HEK293 (cell line): ENCODE results near the gene HOXD10.

ENCODE experiments used
- BCL11A ChIP-seq: fragments of 450-650 bp; formaldehyde crosslinking; IDR thresholded peaks from 2 replicates; pipeline ENCODE4 v1.5.1; 2016; ENCODE audit warnings: low read depth, missing biosample characterization, missing genetic modification characterization
- EGR2 ChIP-seq: fragments of 450-650 bp; formaldehyde crosslinking; IDR thresholded peaks from 2 replicates; pipeline ENCODE4 v1.5.1; 2016; ENCODE audit warnings: low read depth, missing biosample characterization, missing genetic modification characterization
- GFI1B ChIP-seq: fragments of 450-650 bp; formaldehyde crosslinking; IDR thresholded peaks from 2 replicates; pipeline ENCODE4 v1.5.1; 2016; ENCODE audit warnings: missing biosample characterization, missing genetic modification characterization
- GLI2 ChIP-seq: fragments of 450-650 bp; formaldehyde crosslinking; IDR thresholded peaks from 2 replicates; pipeline ENCODE4; 2017; ENCODE audit warnings: missing biosample characterization, missing genetic modification characterization, low read depth, borderline replicate concordance
- MYNN ChIP-seq: fragments of 450-650 bp; formaldehyde crosslinking; IDR thresholded peaks from 2 replicates; pipeline ENCODE4 v1.5.1; 2016; ENCODE audit warnings: missing biosample characterization, missing genetic modification characterization, borderline replicate concordance
- SALL2 ChIP-seq: fragments of 450-650 bp; formaldehyde crosslinking; IDR thresholded peaks from 2 replicates; pipeline ENCODE4 v1.5.0; 2017; ENCODE audit warnings: missing biosample characterization, mild to moderate bottlenecking, missing genetic modification characterization, borderline replicate concordance
- SP3 ChIP-seq: fragments of 450-650 bp; formaldehyde crosslinking; IDR thresholded peaks from 2 replicates; pipeline ENCODE4 v1.5.1; 2016; ENCODE audit warnings: missing biosample characterization, missing genetic modification characterization
- TCF7L2 ChIP-seq: IDR thresholded peaks from 2 replicates; pipeline ENCODE4 v1.6.1; 2011; ENCODE audit warnings: low read depth, mild to moderate bottlenecking, inconsistent platforms, low read length, moderate library complexity, borderline replicate concordance
- ZEB2 ChIP-seq: fragments of 450-650 bp; formaldehyde crosslinking; IDR thresholded peaks from 2 replicates; pipeline ENCODE4 v1.5.1; 2016; ENCODE audit warnings: missing biosample characterization, missing genetic modification characterization
- ZIC2 ChIP-seq: fragments of 450-650 bp; formaldehyde crosslinking; IDR thresholded peaks from 2 replicates; pipeline ENCODE4 v1.5.1; 2016; ENCODE audit warnings: missing biosample characterization, missing genetic modification characterization
- ZNF146 ChIP-seq: fragments of 450-650 bp; formaldehyde crosslinking; IDR thresholded peaks from 2 replicates; pipeline ENCODE4 v1.5.1; 2016; ENCODE audit warnings: missing biosample characterization, missing genetic modification characterization
- ZNF19 ChIP-seq: fragments of 450-650 bp; formaldehyde crosslinking; IDR thresholded peaks from 2 replicates; pipeline ENCODE4; 2016; ENCODE audit warnings: missing biosample characterization, missing genetic modification characterization, low read depth
- ZNF2 ChIP-seq: fragments of 450-650 bp; formaldehyde crosslinking; IDR thresholded peaks from 2 replicates; pipeline ENCODE4 v1.5.1; 2016; ENCODE audit warnings: missing biosample characterization, missing genetic modification characterization
- ZNF239 ChIP-seq: fragments of 450-650 bp; formaldehyde crosslinking; IDR thresholded peaks from 2 replicates; pipeline ENCODE4 v1.5.1; 2016; ENCODE audit warnings: missing biosample characterization, missing genetic modification characterization
- ZNF24 ChIP-seq: fragments of 450-650 bp; formaldehyde crosslinking; IDR thresholded peaks from 2 replicates; pipeline ENCODE4 v1.5.1; 2016; ENCODE audit warnings: missing biosample characterization, missing genetic modification characterization
- ZNF302 ChIP-seq: fragments of 450-650 bp; formaldehyde crosslinking; IDR thresholded peaks from 2 replicates; pipeline ENCODE4 v1.5.1; 2016; ENCODE audit warnings: missing biosample characterization, missing genetic modification characterization, low read depth
- ZNF335 ChIP-seq: fragments of 450-650 bp; formaldehyde crosslinking; conservative IDR thresholded peaks from 2 replicates; pipeline ENCODE4 v1.5.1; 2016; ENCODE audit warnings: missing biosample characterization, missing genetic modification characterization
- ZNF350 ChIP-seq: fragments of 450-650 bp; formaldehyde crosslinking; IDR thresholded peaks from 2 replicates; pipeline ENCODE4 v1.5.0; 2017; ENCODE audit warnings: missing biosample characterization, mild to moderate bottlenecking, missing genetic modification characterization
- ZNF37A ChIP-seq: fragments of 450-650 bp; IDR thresholded peaks from 2 replicates; pipeline ENCODE4 v1.5.1; 2018; ENCODE audit warnings: missing biosample characterization, missing genetic modification characterization
- ZNF404 ChIP-seq: fragments of 450-650 bp; formaldehyde crosslinking; IDR thresholded peaks from 2 replicates; pipeline ENCODE4 v1.5.1; 2017; ENCODE audit warnings: missing biosample characterization, missing genetic modification characterization
- ZNF423 ChIP-seq: fragments of 450-650 bp; formaldehyde crosslinking; IDR thresholded peaks from 2 replicates; pipeline ENCODE4 v1.5.1; 2016; ENCODE audit warnings: missing biosample characterization, missing genetic modification characterization
- ZNF521 ChIP-seq: fragments of 450-650 bp; formaldehyde crosslinking; IDR thresholded peaks from 2 replicates; pipeline ENCODE4 v1.5.1; 2017; ENCODE audit warnings: missing biosample characterization, mild to moderate bottlenecking, missing genetic modification characterization
- ZNF624 ChIP-seq: fragments of 450-650 bp; formaldehyde crosslinking; IDR thresholded peaks from 2 replicates; pipeline ENCODE4 v1.5.1; 2017; ENCODE audit warnings: missing biosample characterization, missing genetic modification characterization
- ZNF658 ChIP-seq: fragments of 450-650 bp; formaldehyde crosslinking; IDR thresholded peaks from 2 replicates; pipeline ENCODE4; 2016; ENCODE audit warnings: missing biosample characterization, missing genetic modification characterization
- ZNF660 ChIP-seq: fragments of 450-650 bp; IDR thresholded peaks from 2 replicates; pipeline ENCODE4 v1.5.1; 2018; ENCODE audit warnings: missing biosample characterization, mild to moderate bottlenecking, missing genetic modification characterization
- ZNF747 ChIP-seq: fragments of 450-650 bp; formaldehyde crosslinking; IDR thresholded peaks from 2 replicates; pipeline ENCODE4 v1.5.1; 2016; ENCODE audit warnings: missing biosample characterization, missing genetic modification characterization
- ZXDB ChIP-seq: fragments of 450-650 bp; formaldehyde crosslinking; IDR thresholded peaks from 2 replicates; pipeline ENCODE4 v1.5.1; 2016; ENCODE audit warnings: missing biosample characterization, missing genetic modification characterization
- TF ChIP-seq, protein P1 (sequence below): fragments of 450-650 bp; formaldehyde crosslinking; IDR thresholded peaks from 2 replicates; pipeline ENCODE4 v1.5.1; 2016; ENCODE audit warnings: missing biosample characterization, missing genetic modification characterization
- TF ChIP-seq, protein P2 (sequence below): fragments of 450-650 bp; formaldehyde crosslinking; IDR thresholded peaks from 2 replicates; pipeline ENCODE4; 2016; ENCODE audit warnings: missing biosample characterization, missing genetic modification characterization
- TF ChIP-seq, protein P3 (sequence below): fragments of 450-650 bp; formaldehyde crosslinking; IDR thresholded peaks from 2 replicates; pipeline ENCODE4 v1.5.1; 2016; ENCODE audit warnings: missing biosample characterization, missing genetic modification characterization, borderline replicate concordance
- TF ChIP-seq, protein P4 (sequence below): fragments of 450-650 bp; formaldehyde crosslinking; IDR thresholded peaks from 2 replicates; pipeline ENCODE4 v1.5.1; 2016; ENCODE audit warnings: missing biosample characterization, missing genetic modification characterization
- TF ChIP-seq, protein P5 (sequence below): fragments of 450-650 bp; formaldehyde crosslinking; IDR thresholded peaks from 2 replicates; pipeline ENCODE4 v1.5.1; 2016; ENCODE audit warnings: missing biosample characterization, missing genetic modification characterization

The HOXD10 gene

DNA sequence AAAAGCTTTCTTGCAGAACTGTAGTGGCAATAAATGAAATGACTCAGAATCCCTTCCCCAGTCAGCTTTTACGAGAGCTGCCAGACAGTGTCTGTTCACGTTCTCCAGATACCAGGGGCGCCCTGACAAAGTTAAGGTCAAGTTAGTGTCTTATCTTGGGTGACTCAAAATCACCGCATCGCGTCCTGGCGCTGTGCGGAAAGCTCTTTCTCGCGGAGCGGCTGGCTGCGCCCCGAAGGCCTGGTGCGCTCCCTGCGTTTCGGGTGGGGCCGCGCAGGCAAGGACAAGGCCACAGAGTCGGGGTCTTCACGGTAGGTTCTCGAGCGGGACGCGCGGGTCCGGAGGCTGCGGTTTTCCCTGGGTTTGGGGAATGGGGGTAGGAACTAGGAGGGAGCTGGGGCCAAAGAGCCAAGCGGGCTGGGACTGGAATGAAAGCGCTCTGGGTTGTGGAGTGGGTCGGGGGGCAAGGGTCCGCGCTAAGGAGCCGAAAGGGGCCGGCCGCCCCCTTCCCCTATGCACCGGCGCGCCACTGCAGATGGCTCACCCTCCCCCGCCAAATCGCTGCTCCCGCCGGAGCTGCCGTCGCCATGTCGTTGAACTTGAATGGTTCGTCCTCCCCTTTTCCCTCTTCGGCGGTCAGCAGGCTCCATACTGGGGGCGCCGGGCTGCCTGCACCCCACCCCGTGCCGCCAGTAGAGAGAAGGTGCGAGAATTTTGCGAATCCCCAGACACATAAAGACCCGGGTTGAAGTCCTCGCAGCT, 12.1 kb upstream of the HOXD10 start (continued):
- TF ChIP-seq, protein P1, sequence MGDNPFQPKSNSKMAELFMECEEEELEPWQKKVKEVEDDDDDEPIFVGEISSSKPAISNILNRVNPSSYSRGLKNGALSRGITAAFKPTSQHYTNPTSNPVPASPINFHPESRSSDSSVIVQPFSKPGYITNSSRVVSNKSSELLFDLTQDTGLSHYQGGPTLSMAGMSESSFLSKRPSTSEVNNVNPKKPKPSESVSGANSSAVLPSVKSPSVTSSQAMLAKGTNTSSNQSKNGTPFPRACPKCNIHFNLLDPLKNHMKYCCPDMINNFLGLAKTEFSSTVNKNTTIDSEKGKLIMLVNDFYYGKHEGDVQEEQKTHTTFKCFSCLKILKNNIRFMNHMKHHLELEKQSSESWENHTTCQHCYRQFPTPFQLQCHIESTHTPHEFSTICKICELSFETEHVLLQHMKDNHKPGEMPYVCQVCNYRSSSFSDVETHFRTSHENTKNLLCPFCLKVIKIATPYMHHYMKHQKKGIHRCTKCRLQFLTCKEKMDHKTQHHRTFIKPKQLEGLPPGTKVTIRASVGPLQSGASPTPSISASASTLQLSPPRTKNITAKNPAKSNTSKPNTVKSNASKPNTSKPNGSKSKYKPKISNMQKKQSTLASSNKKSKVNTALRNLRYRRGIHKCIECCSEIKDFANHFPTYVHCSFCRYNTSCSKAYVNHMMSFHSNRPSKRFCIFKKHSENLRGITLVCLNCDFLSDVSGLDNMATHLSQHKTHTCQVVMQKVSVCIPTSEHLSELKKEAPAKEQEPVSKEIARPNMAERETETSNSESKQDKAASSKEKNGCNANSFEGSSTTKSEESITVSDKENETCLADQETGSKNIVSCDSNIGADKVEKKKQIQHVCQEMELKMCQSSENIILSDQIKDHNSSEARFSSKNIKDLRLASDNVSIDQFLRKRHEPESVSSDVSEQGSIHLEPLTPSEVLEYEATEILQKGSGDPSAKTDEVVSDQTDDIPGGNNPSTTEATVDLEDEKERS, result no peak
- TF ChIP-seq ZNF24 (tag by site-specific recombination), result no peak
- TF ChIP-seq SP3, result no peak
- TF ChIP-seq ZXDB, result peak; percentile 93
- no peak for TF ChIP-seq SALL2 (tag by site-specific recombination)
- no peak for TF ChIP-seq ZNF2 (tag by site-specific recombination)
- TF ChIP-seq GLI2 (tag by site-specific recombination), result no peak
- no peak for TF ChIP-seq ZNF423 (tag by site-specific recombination)
- peak; percentile 86 for TF ChIP-seq ZNF335 (tag by site-specific recombination)
- TF ChIP-seq, protein P2, sequence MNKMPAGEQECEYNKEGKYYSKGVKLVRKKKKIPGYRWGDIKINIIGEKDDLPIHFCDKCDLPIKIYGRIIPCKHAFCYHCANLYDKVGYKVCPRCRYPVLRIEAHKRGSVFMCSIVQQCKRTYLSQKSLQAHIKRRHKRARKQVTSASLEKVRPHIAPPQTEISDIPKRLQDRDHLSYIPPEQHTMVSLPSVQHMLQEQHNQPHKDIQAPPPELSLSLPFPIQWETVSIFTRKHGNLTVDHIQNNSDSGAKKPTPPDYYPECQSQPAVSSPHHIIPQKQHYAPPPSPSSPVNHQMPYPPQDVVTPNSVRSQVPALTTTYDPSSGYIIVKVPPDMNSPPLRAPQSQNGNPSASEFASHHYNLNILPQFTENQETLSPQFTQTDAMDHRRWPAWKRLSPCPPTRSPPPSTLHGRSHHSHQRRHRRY (tag by site-specific recombination), result no peak
- TF ChIP-seq ZIC2 (tag by site-specific recombination), result no peak
- TF ChIP-seq ZNF658 (tag by site-specific recombination), result no peak
- TF ChIP-seq ZNF404 (tag by site-specific recombination), result no peak
- no peak for TF ChIP-seq ZNF302
- TF ChIP-seq TCF7L2, result no peak; the same call in 1 of the 2 replicates
- TF ChIP-seq, protein P3, sequence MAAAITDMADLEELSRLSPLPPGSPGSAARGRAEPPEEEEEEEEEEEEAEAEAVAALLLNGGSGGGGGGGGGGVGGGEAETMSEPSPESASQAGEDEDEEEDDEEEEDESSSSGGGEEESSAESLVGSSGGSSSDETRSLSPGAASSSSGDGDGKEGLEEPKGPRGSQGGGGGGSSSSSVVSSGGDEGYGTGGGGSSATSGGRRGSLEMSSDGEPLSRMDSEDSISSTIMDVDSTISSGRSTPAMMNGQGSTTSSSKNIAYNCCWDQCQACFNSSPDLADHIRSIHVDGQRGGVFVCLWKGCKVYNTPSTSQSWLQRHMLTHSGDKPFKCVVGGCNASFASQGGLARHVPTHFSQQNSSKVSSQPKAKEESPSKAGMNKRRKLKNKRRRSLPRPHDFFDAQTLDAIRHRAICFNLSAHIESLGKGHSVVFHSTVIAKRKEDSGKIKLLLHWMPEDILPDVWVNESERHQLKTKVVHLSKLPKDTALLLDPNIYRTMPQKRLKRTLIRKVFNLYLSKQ, result no peak
- TF ChIP-seq BCL11A (tag by site-specific recombination), result no peak; the same call in 1 of the 2 replicates
- TF ChIP-seq, protein P4, sequence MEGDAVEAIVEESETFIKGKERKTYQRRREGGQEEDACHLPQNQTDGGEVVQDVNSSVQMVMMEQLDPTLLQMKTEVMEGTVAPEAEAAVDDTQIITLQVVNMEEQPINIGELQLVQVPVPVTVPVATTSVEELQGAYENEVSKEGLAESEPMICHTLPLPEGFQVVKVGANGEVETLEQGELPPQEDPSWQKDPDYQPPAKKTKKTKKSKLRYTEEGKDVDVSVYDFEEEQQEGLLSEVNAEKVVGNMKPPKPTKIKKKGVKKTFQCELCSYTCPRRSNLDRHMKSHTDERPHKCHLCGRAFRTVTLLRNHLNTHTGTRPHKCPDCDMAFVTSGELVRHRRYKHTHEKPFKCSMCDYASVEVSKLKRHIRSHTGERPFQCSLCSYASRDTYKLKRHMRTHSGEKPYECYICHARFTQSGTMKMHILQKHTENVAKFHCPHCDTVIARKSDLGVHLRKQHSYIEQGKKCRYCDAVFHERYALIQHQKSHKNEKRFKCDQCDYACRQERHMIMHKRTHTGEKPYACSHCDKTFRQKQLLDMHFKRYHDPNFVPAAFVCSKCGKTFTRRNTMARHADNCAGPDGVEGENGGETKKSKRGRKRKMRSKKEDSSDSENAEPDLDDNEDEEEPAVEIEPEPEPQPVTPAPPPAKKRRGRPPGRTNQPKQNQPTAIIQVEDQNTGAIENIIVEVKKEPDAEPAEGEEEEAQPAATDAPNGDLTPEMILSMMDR (tag by site-specific recombination), result peak; percentile 96
- no peak for TF ChIP-seq ZNF19 (tag by site-specific recombination)
- no peak; the same call in 1 of the 2 replicates for TF ChIP-seq GFI1B
- TF ChIP-seq ZNF521, result no peak
- no peak for TF ChIP-seq ZNF239 (tag by site-specific recombination)
- TF ChIP-seq EGR2 (tag by site-specific recombination), result no peak
- TF ChIP-seq ZNF660 (tag by site-specific recombination), result peak; percentile 79
- TF ChIP-seq ZNF350 (tag by site-specific recombination), result no peak
- peak; percentile 83 for TF ChIP-seq ZEB2 (tag by site-specific recombination)
- TF ChIP-seq ZNF146 (tag by site-specific recombination), result no peak
- TF ChIP-seq, protein P5, sequence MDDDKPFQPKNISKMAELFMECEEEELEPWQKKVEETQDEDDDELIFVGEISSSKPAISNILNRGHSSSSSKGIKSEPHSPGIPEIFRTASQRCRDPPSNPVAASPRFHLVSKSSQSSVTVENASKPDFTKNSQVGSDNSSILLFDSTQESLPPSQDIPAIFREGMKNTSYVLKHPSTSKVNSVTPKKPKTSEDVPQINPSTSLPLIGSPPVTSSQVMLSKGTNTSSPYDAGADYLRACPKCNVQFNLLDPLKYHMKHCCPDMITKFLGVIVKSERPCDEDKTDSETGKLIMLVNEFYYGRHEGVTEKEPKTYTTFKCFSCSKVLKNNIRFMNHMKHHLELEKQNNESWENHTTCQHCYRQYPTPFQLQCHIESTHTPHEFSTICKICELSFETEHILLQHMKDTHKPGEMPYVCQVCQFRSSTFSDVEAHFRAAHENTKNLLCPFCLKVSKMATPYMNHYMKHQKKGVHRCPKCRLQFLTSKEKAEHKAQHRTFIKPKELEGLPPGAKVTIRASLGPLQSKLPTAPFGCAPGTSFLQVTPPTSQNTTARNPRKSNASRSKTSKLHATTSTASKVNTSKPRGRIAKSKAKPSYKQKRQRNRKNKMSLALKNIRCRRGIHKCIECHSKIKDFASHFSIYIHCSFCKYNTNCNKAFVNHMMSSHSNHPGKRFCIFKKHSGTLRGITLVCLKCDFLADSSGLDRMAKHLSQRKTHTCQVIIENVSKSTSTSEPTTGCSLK (tag by site-specific recombination), result no peak
- no peak for TF ChIP-seq ZNF37A
- no peak for TF ChIP-seq ZNF624 (tag by site-specific recombination)
- no peak for TF ChIP-seq ZNF747 (tag by site-specific recombination)
- no peak for TF ChIP-seq MYNN (tag by site-specific recombination)
